SHP77 (cell line): ENCODE data around the gene SPCS3.
"Not testable (repeated sequence)": the region's sequence is repeated elsewhere in the genome, so short reads cannot be mapped to it uniquely, and the experiment has no call there.

Experiments used
- DNase-seq, 2 experiments: peaks; one replicate each; lab custom pipeline; 2025; lab: John Stamatoyannopoulos, UW

SPCS3 gene

GRCh38 chr4:176346836-176347235 is 27.1 kb downstream of the SPCS3 start:
- DNase-seq, result not testable (repeated sequence)

GRCh38 chr4:176350671-176351070 is 30.9 kb downstream of the SPCS3 start:
- DNase-seq, result no peak

- DNase-seq, result no peak
These were observed 35.1 kb downstream of the SPCS3 start for GRCh38 chr4:176354884-176355283.

GRCh38 chr4:176357359-176358082 is 37.8 kb downstream of the SPCS3 start:
- DNase-seq, result no peak

GRCh38 chr4:176358083-176358469 is 38.3 kb downstream of the SPCS3 start:
- no peak for DNase-seq

- no peak for DNase-seq
These were observed 39.8 kb downstream of the SPCS3 start for GRCh38 chr4:176359590-176359989.

- DNase-seq, result no peak
These were observed 40.7 kb downstream of the SPCS3 start for GRCh38 chr4:176360446-176360845.

GRCh38 chr4:176363072-176363471 is 43.3 kb downstream of the SPCS3 start:
- DNase-seq, result no peak

GRCh38 chr4:176367771-176368465 is 48.2 kb downstream of the SPCS3 start:
- DNase-seq, result no peak

GRCh38 chr4:176376032-176376614 is 56.4 kb downstream of the SPCS3 start:
- DNase-seq, result no peak

GRCh38 chr4:176377780-176378179 is 58.0 kb downstream of the SPCS3 start:
- no peak for DNase-seq

GRCh38 chr4:176380352-176381157 is 60.8 kb downstream of the SPCS3 start:
- DNase-seq, result no peak
